H9 (cell line): ENCODE data around the gene NCCRP1. TPM values are rescaled to one million over a fixed set of nuclear protein-coding genes. Genes with fewer than 3 reads are reported as not detected.

Experiments used
- DNase-seq: peaks from one replicate; pipeline ENCODE4 v3.0.0-alpha.2; 2017
- H2AFZ ChIP-seq: one replicate; pipeline ENCODE4 v1.6.1; 2013; ENCODE audit warnings: mild to moderate bottlenecking, low read length, control low read depth, moderate library complexity
- H2AK5ac ChIP-seq: 2 replicates; pipeline ENCODE4 v1.6.1; 2013; ENCODE audit warnings: low read length, control low read depth, mixed read lengths; ENCODE audit not compliant: insufficient read length
- H2BK120ac ChIP-seq: one replicate; pipeline ENCODE4 v1.6.1; 2013; ENCODE audit warnings: low read depth, mild to moderate bottlenecking, low read length, control low read depth, inconsistent platforms; ENCODE audit not compliant: poor library complexity, severe bottlenecking
- H2BK12ac ChIP-seq: 2 replicates; pipeline ENCODE4 v1.6.1; 2013; ENCODE audit warnings: low read length, control low read depth, mixed read lengths, low read depth; ENCODE audit not compliant: insufficient read length
- H2BK15ac ChIP-seq: 2 replicates; pipeline ENCODE4 v1.6.1; 2013; ENCODE audit warnings: low read depth, low read length, control low read depth
- H2BK20ac ChIP-seq: one replicate; pipeline ENCODE4 v1.6.1; 2013; ENCODE audit warnings: low read depth, mild to moderate bottlenecking, low read length, control low read depth, inconsistent platforms; ENCODE audit not compliant: poor library complexity, severe bottlenecking
- H2BK5ac ChIP-seq: 2 replicates; pipeline ENCODE4 v1.6.1; 2013; ENCODE audit warnings: low read length, control low read depth, mixed read lengths; ENCODE audit not compliant: insufficient read length
- H3K14ac ChIP-seq: 2 replicates; pipeline ENCODE4 v1.6.1; 2013; ENCODE audit warnings: low read length, control low read depth; ENCODE audit not compliant: insufficient read depth
- H3K18ac ChIP-seq: 2 replicates; pipeline ENCODE4 v1.6.1; 2013; ENCODE audit warnings: low read depth, mild to moderate bottlenecking, mixed read lengths, low read length, control low read depth; ENCODE audit not compliant: insufficient read length
- H3K23ac ChIP-seq: 2 replicates; pipeline ENCODE4 v1.6.1; 2013; ENCODE audit warnings: low read length, control low read depth, mixed read lengths, low read depth; ENCODE audit not compliant: insufficient read length
- H3K23me2 ChIP-seq: 2 replicates; pipeline ENCODE4 v1.6.1; 2013; ENCODE audit warnings: low read depth, mild to moderate bottlenecking, mixed read lengths, low read length, control low read depth; ENCODE audit not compliant: insufficient read length, poor library complexity, severe bottlenecking
- H3K27ac ChIP-seq: 2 replicates; pipeline ENCODE4 v1.5.1; 2013; ENCODE audit warnings: low read length, control low read depth, mixed read lengths, low read depth; ENCODE audit not compliant: insufficient read length
- H3K27me3 ChIP-seq: 2 replicates; pipeline ENCODE4 v1.6.1; 2013; ENCODE audit warnings: low read length, control low read depth, inconsistent platforms; ENCODE audit not compliant: insufficient read depth
- H3K4ac ChIP-seq: 2 replicates; pipeline ENCODE4 v1.6.1; 2013; ENCODE audit warnings: low read depth, mild to moderate bottlenecking, control low read depth, inconsistent platforms, low read length, moderate library complexity
- H3K4me1 ChIP-seq: 2 replicates; pipeline ENCODE4 v1.6.1; 2013; ENCODE audit warnings: low read length, control low read depth, inconsistent platforms; ENCODE audit not compliant: insufficient read depth
- H3K4me2 ChIP-seq: 2 replicates; pipeline ENCODE4 v1.6.1; 2013; ENCODE audit warnings: low read length, control low read depth, mixed read lengths; ENCODE audit not compliant: insufficient read length, insufficient read depth
- H3K56ac ChIP-seq: 2 replicates; pipeline ENCODE4 v1.6.1; 2013; ENCODE audit warnings: low read depth, mild to moderate bottlenecking, mixed read lengths, low read length, control low read depth; ENCODE audit not compliant: insufficient read length
- H3K79me1 ChIP-seq: 2 replicates; pipeline ENCODE4 v1.6.1; 2013; ENCODE audit warnings: low read depth, mild to moderate bottlenecking, moderate library complexity, low read length, control low read depth, inconsistent platforms; ENCODE audit not compliant: insufficient read depth, poor library complexity, severe bottlenecking
- H3K79me2 ChIP-seq: 2 replicates; pipeline ENCODE4 v1.6.1; 2013; ENCODE audit warnings: low read length, control low read depth, inconsistent platforms; ENCODE audit not compliant: insufficient read depth
- H3K9ac ChIP-seq: 2 replicates; pipeline ENCODE4 v1.6.1; 2013; ENCODE audit warnings: low read length, control low read depth, mixed read lengths; ENCODE audit not compliant: insufficient read length; ENCODE audit errors: extremely low read depth
- H3K9me3 ChIP-seq: one replicate; pipeline ENCODE4 v1.6.1; 2013; ENCODE audit warnings: low read depth, low read length, inconsistent platforms; ENCODE audit not compliant: control insufficient read depth
- H3T11ph ChIP-seq: one replicate; pipeline ENCODE4 v1.6.1; 2013; ENCODE audit warnings: mild to moderate bottlenecking, low read length, control low read depth, inconsistent platforms
- H4K20me1 ChIP-seq: one replicate; pipeline ENCODE4 v1.6.1; 2013; ENCODE audit not compliant: control insufficient read depth, insufficient read length, insufficient read depth
- H4K5ac ChIP-seq: 2 replicates; pipeline ENCODE4 v1.6.1; 2013; ENCODE audit warnings: low read depth, mild to moderate bottlenecking, mixed read lengths, low read length, control low read depth; ENCODE audit not compliant: insufficient read length
- H4K8ac ChIP-seq: replicated peaks from 2 replicates; pipeline ENCODE4 v1.6.1; 2013; ENCODE audit warnings: low read length, control low read depth, mixed read lengths, low read depth; ENCODE audit not compliant: insufficient read length
- H4K91ac ChIP-seq: 2 replicates; pipeline ENCODE4 v1.6.1; 2013; ENCODE audit warnings: low read depth, mild to moderate bottlenecking, moderate library complexity, mixed read lengths, low read length, control low read depth; ENCODE audit not compliant: insufficient read length
- H3K27ac Mint-ChIP-seq, 3 experiments: 2 replicates in 2 of 3; 3 replicates in 1 of 3; pipeline ENCODE4 v1.8.0; 2020 to 2021; ENCODE audit warnings: mixed read lengths in 3 of 3, mild to moderate bottlenecking in 1 of 3, moderate library complexity in 1 of 3
- H3K27me3 Mint-ChIP-seq: 2 replicates; pipeline ENCODE4 v1.8.0; 2021; ENCODE audit warnings: low read depth, mild to moderate bottlenecking, moderate library complexity, mixed read lengths
- H3K36me3 Mint-ChIP-seq, 3 experiments: 2 replicates in 2 of 3; 3 replicates in 1 of 3; pipeline ENCODE4 v1.8.0; 2020 to 2021; ENCODE audit warnings: low read depth in 3 of 3, mixed read lengths in 3 of 3; ENCODE audit not compliant: insufficient read depth in 1 of 3
- H3K4me1 Mint-ChIP-seq, 2 experiments: 2 replicates each; pipeline ENCODE4 v1.8.0; 2020; ENCODE audit warnings: mixed read lengths in 2 of 2
- H3K4me3 Mint-ChIP-seq, 2 experiments: 2 replicates in 1 of 2; 3 replicates in 1 of 2; pipeline ENCODE4 v1.8.0; 2020 to 2021; ENCODE audit warnings: mild to moderate bottlenecking in 2 of 2, mixed read lengths in 2 of 2, moderate library complexity in 1 of 2
- H3K9me3 Mint-ChIP-seq, 2 experiments: 2 replicates in 1 of 2; 3 replicates in 1 of 2; pipeline ENCODE4 v1.8.0; 2020; ENCODE audit warnings: mild to moderate bottlenecking in 2 of 2, mixed read lengths in 2 of 2, moderate library complexity in 1 of 2
- CTCF ChIP-seq: fragments of 200-600 bp; sonication (generic); conservative IDR thresholded peaks from 3 replicates; pipeline ENCODE4 v1.8.0; 2021; ENCODE audit warnings: antibody characterized with exemption, mild to moderate bottlenecking
- WGBS: extraction: QIAGEN DNeasy Blood & Tissue Kit; methylation state at CpG from one replicate; pipeline ENCODE4 v1.1.7; 2013; ENCODE audit warnings: missing lambda C conversion rate, low lambda C conversion rate, mixed read lengths; ENCODE audit not compliant: insufficient read length; ENCODE audit errors: extremely low coverage; 5-methylcytosine and 5-hydroxymethylcytosine counted together
- total RNA-seq: library from RNA; stranded (reverse); gene quantifications from 2 replicates; pipeline ENCODE4 v1.2.1, GENCODE V29; 2021

The NCCRP1 gene
- total RNA-seq, 1 experiment from 2014 or later, result 1.9 TPM

DNA sequence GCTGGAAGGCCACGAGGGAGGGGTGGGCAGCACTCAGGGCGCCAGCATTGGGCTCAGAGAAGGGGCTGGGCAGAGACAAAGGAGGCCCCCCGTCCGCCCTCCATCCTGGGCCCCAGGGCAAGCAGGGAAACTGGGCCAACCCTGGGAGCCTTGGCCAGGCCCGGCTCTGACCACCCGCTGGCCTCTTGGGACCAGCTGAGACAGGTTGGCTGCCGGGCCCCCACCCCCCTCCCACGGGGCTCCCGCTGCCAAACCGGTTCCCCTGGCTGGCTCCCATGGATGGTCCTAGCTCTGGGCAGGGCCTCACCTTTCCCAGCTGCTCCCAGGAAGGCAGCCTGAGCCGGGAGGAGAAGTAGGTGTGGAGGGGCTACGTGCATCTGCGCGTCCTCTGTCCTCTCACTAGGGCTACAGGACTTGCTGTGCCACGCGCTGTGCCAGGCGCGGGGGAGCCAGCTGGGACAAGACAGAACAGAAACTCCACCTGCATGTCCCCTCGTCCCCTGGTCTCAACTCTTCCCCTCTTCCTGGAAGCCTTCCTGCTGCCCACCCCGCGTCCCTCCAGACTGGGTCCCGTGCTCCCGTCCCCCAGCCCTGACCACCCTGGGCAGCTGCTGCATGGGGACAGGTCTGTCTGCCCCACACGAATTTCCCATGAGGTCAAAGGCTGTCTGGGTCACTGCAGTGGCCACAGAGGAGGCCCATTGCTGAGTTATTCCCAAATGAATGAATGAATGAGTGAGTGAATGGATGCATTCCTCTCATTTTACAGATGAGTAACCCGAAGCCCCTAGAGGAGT, 29.1 kb upstream of the NCCRP1 start:
- Mint-ChIP-seq H3K9me3 (no peaks in the 10 kb centered on the region), H3K27me3 (no peaks in the 10 kb centered on the region), H3K4me1 (peaks cover 21 to 32% of the 10 kb centered on the region in 2 experiments), H3K27ac (peak overlapping the region; percentile 44 to 83 (median 79); a peak in 5 of 7 replicates), H3K36me3 (peaks cover 2 to 15% (median 15%) of the 10 kb centered on the region in 3 experiments; a peak in 6 of 7 replicates), H3K4me3 (no peak overlapping the region)
- no peak overlapping the region for H3K14ac ChIP-seq
- no peak overlapping the region for H2BK15ac ChIP-seq
- H2AFZ ChIP-seq, result no peak overlapping the region
- H3K27ac ChIP-seq, result no peak overlapping the region
- no peak for DNase-seq
- H3K18ac ChIP-seq, result no peak overlapping the region
- no CpG with 5 or more reads among the region's 25 CpGs for WGBS
- H3K9me3 ChIP-seq, result no peaks in the 10 kb centered on the region
- H4K8ac ChIP-seq, result no peak overlapping the region
- no peaks in the 10 kb centered on the region for H3K27me3 ChIP-seq
- no peaks in the 10 kb centered on the region for H3K79me2 ChIP-seq
- no peaks in the 10 kb centered on the region; the same call in 1 of the 2 replicates for H3K4me1 ChIP-seq
- no peaks in the 10 kb centered on the region for H3K79me1 ChIP-seq
- no peak overlapping the region for H2BK12ac ChIP-seq
- H2BK20ac ChIP-seq, result no peak overlapping the region
- no peak overlapping the region for H3T11ph ChIP-seq
- H4K5ac ChIP-seq, result no peak overlapping the region
- H3K4ac ChIP-seq, result no peak overlapping the region
- no peak overlapping the region for H4K91ac ChIP-seq
- no peak overlapping the region for H2AK5ac ChIP-seq
- peaks cover 3% of the 10 kb centered on the region for H3K23me2 ChIP-seq
- no peaks in the 10 kb centered on the region for H4K20me1 ChIP-seq
- H3K56ac ChIP-seq, result no peak overlapping the region
- no peak overlapping the region for H2BK5ac ChIP-seq
- H3K4me2 ChIP-seq, result no peak overlapping the region
- no peak overlapping the region for H2BK120ac ChIP-seq
- H3K9ac ChIP-seq, result no peak overlapping the region
- TF ChIP-seq CTCF, result no peak
- no peak overlapping the region for H3K23ac ChIP-seq
